Left lung (tissue), 10 donors: Measurements from ENCODE around the gene BAG3. TPM values are rescaled to one million over a fixed set of nuclear protein-coding genes. Genes with fewer than 3 reads are reported as not detected.

ENCODE experiments used
- ATAC-seq: fragments of 200-7000 bp; cut with Tn5 transposase; one replicate; pipeline ENCODE4 v1.9.1; 2020; ENCODE audit warnings: moderate library complexity
- DNase-seq, 4 donors: peaks; one replicate each; pipeline ENCODE4 v3.0.0-alpha.2; 2013 to 2020
- H3K27ac ChIP-seq, 2 donors: fragments of 200-600 bp; sonication (generic) in 1 of 2; one replicate each; pipeline versions ENCODE4 v1.5.0 to v1.8.0; 2020 to 2021
- H3K27me3 ChIP-seq, 2 donors: fragments of 200-600 bp; sonication (generic) in 1 of 2; one replicate each; pipeline versions ENCODE4 v1.5.0 to v1.8.0; 2020 to 2021
- H3K36me3 ChIP-seq, 2 donors: fragments of 200-600 bp; sonication (generic) in 1 of 2; one replicate each; pipeline versions ENCODE4 v1.5.0 to v1.8.0; 2020 to 2021
- H3K4me1 ChIP-seq, 2 donors: fragments of 200-600 bp; one replicate each; pipeline ENCODE4 v1.8.0; 2021
- H3K4me3 ChIP-seq, 2 donors: fragments of 200-600 bp; sonication (generic) in 1 of 2; one replicate each; pipeline versions ENCODE4 v1.5.0 to v1.8.0; 2020 to 2021; ENCODE audit warnings: mild to moderate bottlenecking in 1 of 2
- H3K9me3 ChIP-seq, 2 donors: fragments of 200-600 bp; sonication (generic) in 1 of 2; one replicate each; pipeline versions ENCODE4 v1.5.0 to v1.8.0; 2020 to 2021
- CTCF ChIP-seq, 2 donors: fragments of 200-600 bp; sonication (generic) in 1 of 2; IDR thresholded peaks; one replicate each; pipeline versions ENCODE4 v1.5.0 to v1.8.0; 2021; ENCODE audit warnings: antibody characterized with exemption in 2 of 2
- intact Hi-C, 2 donors: fragments of 100-400 bp; cut with DNase I; formaldehyde crosslinking; loops; one replicate each; pipeline versions ENCODE4 v1.11.2 to v1.14.2; 2022
- polyA plus RNA-seq, 6 donors: library from polyadenylated mRNA; unstranded; fragments of 120-200 nt; gene quantifications; one replicate each; pipeline ENCODE4 v1.2.1, GENCODE V29; 2013; ENCODE audit not compliant: insufficient read length in 6 of 6
- total RNA-seq, 2 donors: library from RNA; stranded (reverse); fragmentation: NEBNext Ultra II Directional; extraction: Animal tissue kit (Norgen Biotek cat#: 25700); gene quantifications; one replicate each; pipeline ENCODE4 v1.2.1, GENCODE V29; 2021
- donor health status: DM: no; HTN: yes; CAD: no.
- donor health status: DM: no; HTN: no; CAD: no.

The BAG3 gene
- total and polyA plus RNA-seq, 8 donors, result 15.5 to 49.9 (median 19.6) TPM

GRCh38 chr10:119675483-119676170 lies 24.4 kb downstream of the BAG3 start:
- Histone ChIP-seq H3K27ac (no peak overlapping the region), H3K4me1 (peaks cover 5 to 15% of the 10 kb centered on the region in 2 donors), H3K9me3 (no peaks in the 10 kb centered on the region), H3K4me3 (no peak overlapping the region), H3K36me3 (peaks cover 3 to 74% of the 10 kb centered on the region in 2 donors), H3K27me3 (no peaks in the 10 kb centered on the region)
- TF ChIP-seq CTCF (IDR thresholded peaks at IDR 0.05), result no peak
- intact Hi-C loops, result no loop called here
- DNase-seq (no peak), ATAC-seq (no peak)

- H3K27ac ChIP-seq, result no peak overlapping the region
- H3K9me3 ChIP-seq, result no peaks in the 10 kb centered on the region
- H3K4me3 ChIP-seq, result no peak overlapping the region
- intact Hi-C loops, result no loop called here
- ATAC-seq (no peak), DNase-seq (no peak)
- H3K4me1 ChIP-seq, result peaks cover 9 to 30% of the 10 kb centered on the region in 2 donors
- H3K27me3 ChIP-seq, result no peaks in the 10 kb centered on the region
- H3K36me3 ChIP-seq, result peaks cover 3 to 59% of the 10 kb centered on the region in 2 donors
- TF ChIP-seq CTCF (IDR thresholded peaks at IDR 0.05), result no peak
Observed at GRCh38 chr10:119677126-119677525, 25.9 kb downstream of the BAG3 start.

- peaks cover 0 to 49% of the 10 kb centered on the region in 2 donors for H3K36me3 ChIP-seq
- no peak overlapping the region for H3K4me3 ChIP-seq
- peaks cover 9 to 35% of the 10 kb centered on the region in 2 donors for H3K4me1 ChIP-seq
- no peak overlapping the region for H3K27ac ChIP-seq
- ATAC-seq, result no peak
- no peaks in the 10 kb centered on the region for H3K27me3 ChIP-seq
- H3K9me3 ChIP-seq, result no peaks in the 10 kb centered on the region
- intact Hi-C loops, result no loop called here
- TF ChIP-seq CTCF (IDR thresholded peaks at IDR 0.05), result no peak
- DNase-seq, result no peak
Observed at GRCh38 chr10:119677904-119678755, 26.9 kb downstream of the BAG3 start.

- ATAC-seq, result no peak
- intact Hi-C loops, result no loop called here
- no peak for TF ChIP-seq CTCF (IDR thresholded peaks at IDR 0.05)
Observed at GRCh38 chr10:119679480-119679829, 28.3 kb downstream of the BAG3 start.

GRCh38 chr10:119680050-119680449 lies 28.9 kb downstream of the BAG3 start:
- H3K27me3 ChIP-seq, result no peaks in the 10 kb centered on the region
- no peaks in the 10 kb centered on the region for H3K9me3 ChIP-seq
- TF ChIP-seq CTCF (IDR thresholded peaks at IDR 0.05), result no peak
- H3K36me3 ChIP-seq, result peaks cover 0 to 30% of the 10 kb centered on the region in 2 donors
- DNase-seq, result no peak
- H3K4me3 ChIP-seq, result no peak overlapping the region
- H3K4me1 ChIP-seq, result peaks cover 9 to 35% of the 10 kb centered on the region in 2 donors
- peak overlapping the region in 1 of 2 donors; percentile 29 for H3K27ac ChIP-seq
- intact Hi-C loops, result no loop called here
- peak; percentile 5 for ATAC-seq

More at GRCh38 chr10:119679480-119679829, 28.3 kb downstream of the BAG3 start:
- Histone ChIP-seq H3K36me3 (peaks cover 0 to 36% of the 10 kb centered on the region in 2 donors), H3K4me1 (peaks cover 9 to 35% of the 10 kb centered on the region in 2 donors), H3K9me3 (no peaks in the 10 kb centered on the region), H3K27me3 (no peaks in the 10 kb centered on the region), H3K27ac (peak overlapping the region in 1 of 2 donors; percentile 29), H3K4me3 (no peak overlapping the region)
- no peak for DNase-seq
